HG02678 (cell line): ENCODE data around the gene SBNO2.

Experiments used
- ATAC-seq: cut with Tn5 transposase; IDR thresholded peaks from one replicate; pipeline ENCODE4 v1.9.1; 2021; ENCODE audit warnings: mild to moderate bottlenecking, moderate library complexity; ENCODE audit not compliant: unreplicated experiment

SBNO2 gene

GRCh38 chr19:1169921-1170885 lies 3.9 kb downstream of the SBNO2 start:
- ATAC-seq: no peak

- ATAC-seq: no peak
Observed at GRCh38 chr19:1169411-1169791, 4.7 kb downstream of the SBNO2 start.

DNA sequence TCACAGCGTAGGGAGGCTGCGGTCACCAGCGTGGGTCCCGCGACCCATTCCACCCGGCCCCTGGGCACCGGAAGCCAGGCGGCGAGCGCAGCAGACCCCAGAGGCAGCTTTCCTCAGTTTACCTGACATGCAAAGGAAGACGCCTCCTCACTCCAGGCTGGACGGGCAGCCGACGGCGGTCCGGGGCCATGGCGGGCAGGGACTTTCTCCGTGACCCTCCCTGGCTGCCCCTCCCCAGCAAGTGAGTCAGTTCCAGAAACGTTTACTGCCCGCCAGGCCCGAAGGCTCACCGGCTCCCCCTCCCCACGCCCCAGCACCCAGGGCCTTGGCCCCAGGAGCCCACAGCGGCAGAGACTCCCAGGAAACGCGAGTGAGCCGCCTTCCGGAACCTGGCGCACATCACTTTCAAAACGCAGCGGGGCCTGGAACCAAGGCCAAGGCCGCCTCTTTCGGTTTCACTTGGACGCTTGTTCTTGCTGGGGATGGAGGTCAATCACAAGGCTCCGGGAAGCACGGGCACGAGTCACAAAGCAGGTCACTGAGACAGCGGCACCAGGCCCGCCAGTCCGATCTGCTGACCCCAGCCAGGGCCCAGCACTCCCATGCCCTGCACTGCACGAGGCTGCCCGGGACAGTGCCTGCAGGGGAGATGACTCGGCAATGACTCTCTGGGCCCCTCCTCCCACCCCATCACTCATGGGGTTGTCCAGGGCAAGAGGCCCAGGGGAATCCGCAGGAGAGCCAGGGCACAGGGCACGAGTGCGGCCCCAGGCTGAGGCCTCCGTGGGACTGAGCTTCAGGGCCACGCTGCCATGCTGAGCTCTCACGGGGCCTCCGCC lies 5.3 kb downstream of the SBNO2 start:
- no peak for ATAC-seq

GRCh38 chr19:1167687-1168571 lies 6.1 kb downstream of the SBNO2 start:
- ATAC-seq: no peak

GRCh38 chr19:1166872-1167573 lies 7.0 kb downstream of the SBNO2 start:
- ATAC-seq: no peak

GRCh38 chr19:1164684-1165531 lies 9.2 kb downstream of the SBNO2 start:
- ATAC-seq: no peak

- ATAC-seq: no peak
Observed at GRCh38 chr19:1163934-1164683, 10.0 kb downstream of the SBNO2 start.

DNA sequence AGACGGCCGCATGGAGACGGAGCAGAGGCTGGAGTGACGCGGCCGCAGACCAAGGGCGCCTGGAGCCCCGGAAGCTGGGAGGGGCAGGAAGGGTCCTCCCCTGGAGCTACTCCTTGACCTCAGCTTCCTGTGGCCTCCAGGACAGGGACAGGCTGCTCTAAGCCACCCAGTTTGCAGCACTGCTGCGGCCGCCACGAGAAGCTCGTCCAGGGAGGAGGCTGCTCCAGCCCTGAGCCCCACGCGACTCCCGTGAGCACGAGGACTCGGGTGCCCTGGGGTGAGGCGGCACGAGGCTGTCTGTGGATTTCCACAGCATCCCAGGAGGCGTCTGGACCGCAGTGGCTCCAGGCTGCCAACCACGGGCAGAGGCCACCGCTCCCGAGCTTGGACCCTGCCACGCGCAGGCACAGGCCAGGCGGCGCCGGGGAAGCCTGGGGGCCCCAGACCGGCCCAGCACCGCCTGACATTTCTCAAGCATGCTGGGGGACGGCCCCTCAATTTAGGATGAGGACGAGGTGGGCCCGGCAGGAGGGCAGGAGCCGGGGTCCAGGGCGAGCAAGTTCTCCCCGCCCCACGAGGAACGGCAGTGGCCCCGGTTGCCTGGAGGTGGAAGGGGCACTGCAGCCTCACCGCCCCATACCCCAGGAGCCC lies 10.7 kb downstream of the SBNO2 start:
- ATAC-seq: no peak

DNA sequence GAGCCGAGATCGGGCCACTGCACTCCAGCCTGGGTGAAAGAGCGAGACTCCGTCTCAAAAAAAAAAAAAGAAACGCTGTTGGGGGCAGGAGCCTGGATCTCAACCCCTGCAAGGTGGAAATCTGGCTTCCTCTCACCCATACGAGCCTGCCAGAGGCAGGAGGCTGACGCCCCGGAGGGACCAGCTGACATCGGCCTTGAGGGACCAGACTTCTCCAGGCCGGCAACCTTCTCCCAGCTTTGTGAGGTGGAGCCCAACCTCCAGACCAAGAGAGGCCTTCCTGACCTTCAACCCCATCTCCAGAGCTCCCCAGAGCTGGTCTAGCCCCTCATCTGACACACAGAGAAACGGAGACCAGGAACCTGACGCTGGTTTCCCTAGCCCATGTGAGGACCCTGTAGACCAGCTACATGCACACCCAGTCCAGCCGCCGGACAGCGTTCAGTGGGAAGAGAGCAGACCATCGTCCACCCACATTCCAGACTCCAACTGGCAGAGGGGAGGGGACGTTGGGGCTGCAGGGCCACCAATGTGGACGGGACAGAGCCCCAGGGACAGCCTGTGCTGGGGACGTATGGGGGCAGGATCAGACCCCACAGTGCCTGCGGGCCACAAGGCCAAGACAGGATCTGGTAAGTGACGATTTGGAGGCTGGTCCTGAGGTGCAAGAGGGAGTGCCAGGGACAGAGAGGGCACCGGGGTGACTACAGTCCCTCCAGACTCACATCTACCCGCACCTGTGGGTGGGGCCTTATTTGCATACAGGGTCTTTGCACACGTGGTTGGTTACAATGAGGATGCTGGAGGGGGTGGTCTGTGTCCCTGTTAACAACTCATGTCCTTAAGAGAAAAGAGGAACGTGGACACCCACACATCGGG lies 11.4 kb downstream of the SBNO2 start:
- ATAC-seq: no peak

DNA sequence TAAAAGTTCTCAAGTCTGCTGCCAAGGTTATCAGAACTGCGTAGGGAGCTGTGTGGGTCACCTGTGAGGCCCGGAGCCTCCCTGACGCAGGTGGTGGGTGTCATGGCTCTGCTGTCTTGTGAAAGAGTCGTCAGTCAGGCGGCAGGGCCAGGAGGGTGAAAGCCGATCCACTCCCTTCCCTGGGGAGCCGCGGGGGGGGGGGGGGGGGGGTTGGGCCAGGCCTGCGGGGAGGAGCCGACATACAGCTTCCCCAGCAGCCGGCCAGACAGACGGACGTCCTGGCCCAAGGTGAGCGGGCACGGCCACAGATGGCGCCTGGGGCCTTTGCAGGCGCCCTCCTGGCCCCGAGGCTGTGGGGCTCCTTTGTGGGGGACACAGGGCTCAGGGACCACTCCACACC lies 12.4 kb downstream of the SBNO2 start:
- ATAC-seq: no peak

GRCh38 chr19:1159864-1160595 lies 14.0 kb downstream of the SBNO2 start:
- no peak for ATAC-seq

GRCh38 chr19:1158885-1159448 lies 15.1 kb downstream of the SBNO2 start:
- no peak for ATAC-seq

GRCh38 chr19:1157931-1158884 lies 15.9 kb downstream of the SBNO2 start:
- no peak for ATAC-seq

- ATAC-seq: no peak
Observed at GRCh38 chr19:1156830-1157615, 17.0 kb downstream of the SBNO2 start.
